Measurements from ENCODE around the gene ATG5.

DNA sequence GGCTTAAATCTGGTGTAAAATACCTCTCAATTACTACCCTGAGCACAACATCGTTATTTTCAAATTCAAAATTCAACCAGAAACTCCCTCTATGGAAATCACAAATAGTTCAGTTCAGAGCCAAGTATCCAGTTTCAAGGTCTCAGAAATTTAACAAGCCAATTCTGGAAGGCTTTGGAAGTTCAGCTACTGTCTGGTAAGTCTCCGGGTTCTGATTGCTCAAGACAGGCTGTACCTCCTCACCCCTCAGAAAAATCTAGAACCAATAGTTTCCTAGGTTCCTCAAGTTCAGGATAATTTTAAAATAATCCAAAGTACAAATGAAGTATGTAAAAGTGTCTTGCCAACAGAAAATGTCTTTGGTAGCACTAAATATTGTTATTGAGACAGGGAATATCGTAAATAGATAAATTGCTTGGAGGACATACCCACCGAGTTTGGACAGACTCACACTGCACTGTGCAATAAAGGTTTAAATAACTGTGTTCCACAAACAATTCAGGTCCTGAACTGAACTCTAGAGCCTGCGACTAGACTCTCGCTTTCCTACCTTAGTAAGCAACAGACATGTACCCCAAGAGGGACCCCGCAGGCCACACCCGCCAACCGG is 729 bp downstream of the ATG5 start:
- TF ChIP-seq, protein P1, sequence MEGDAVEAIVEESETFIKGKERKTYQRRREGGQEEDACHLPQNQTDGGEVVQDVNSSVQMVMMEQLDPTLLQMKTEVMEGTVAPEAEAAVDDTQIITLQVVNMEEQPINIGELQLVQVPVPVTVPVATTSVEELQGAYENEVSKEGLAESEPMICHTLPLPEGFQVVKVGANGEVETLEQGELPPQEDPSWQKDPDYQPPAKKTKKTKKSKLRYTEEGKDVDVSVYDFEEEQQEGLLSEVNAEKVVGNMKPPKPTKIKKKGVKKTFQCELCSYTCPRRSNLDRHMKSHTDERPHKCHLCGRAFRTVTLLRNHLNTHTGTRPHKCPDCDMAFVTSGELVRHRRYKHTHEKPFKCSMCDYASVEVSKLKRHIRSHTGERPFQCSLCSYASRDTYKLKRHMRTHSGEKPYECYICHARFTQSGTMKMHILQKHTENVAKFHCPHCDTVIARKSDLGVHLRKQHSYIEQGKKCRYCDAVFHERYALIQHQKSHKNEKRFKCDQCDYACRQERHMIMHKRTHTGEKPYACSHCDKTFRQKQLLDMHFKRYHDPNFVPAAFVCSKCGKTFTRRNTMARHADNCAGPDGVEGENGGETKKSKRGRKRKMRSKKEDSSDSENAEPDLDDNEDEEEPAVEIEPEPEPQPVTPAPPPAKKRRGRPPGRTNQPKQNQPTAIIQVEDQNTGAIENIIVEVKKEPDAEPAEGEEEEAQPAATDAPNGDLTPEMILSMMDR (IDR thresholded peaks at IDR 0.05), result no peak
- TF ChIP-seq EZH2 (IDR thresholded peaks at IDR 0.05; ENCODE audit: borderline replicate concordance, insufficient read depth, low read depth, low read length, poor library complexity, severe bottlenecking), result no peak

All from B cell (primary cell).